Karpas-422 (cell line): ENCODE data around the gene CYP4F22. TPM values are rescaled to one million over a fixed set of nuclear protein-coding genes. Genes with fewer than 3 reads are reported as not detected.

Source experiments
- DNase-seq: peaks from one replicate; pipeline ENCODE4 v3.0.0-alpha.2; 2015
- H2AFZ ChIP-seq: fragments of 200-600 bp; sonication (generic); 2 replicates; pipeline ENCODE4 v1.6.1; 2014; ENCODE audit warnings: antibody characterized with exemption, low read length, mixed read lengths
- H3K27ac ChIP-seq: fragments of 200-600 bp; sonication (generic); 2 replicates; pipeline ENCODE4 v1.5.1; 2014; ENCODE audit warnings: mild to moderate bottlenecking, low read length, moderate library complexity
- H3K27me3 ChIP-seq: fragments of 200-600 bp; sonication (generic); 2 replicates; pipeline ENCODE4 v1.6.1; 2014; ENCODE audit warnings: low read length, mixed read lengths
- H3K36me3 ChIP-seq: fragments of 200-600 bp; sonication (generic); 2 replicates; pipeline ENCODE4 v1.6.1; 2014; ENCODE audit warnings: low read length, mixed read lengths; ENCODE audit not compliant: insufficient read depth
- H3K4me1 ChIP-seq: fragments of 200-600 bp; sonication (generic); 2 replicates; pipeline ENCODE4 v1.6.1; 2014; ENCODE audit warnings: mild to moderate bottlenecking, low read length, mixed read lengths
- H3K4me2 ChIP-seq: fragments of 200-600 bp; sonication (generic); 2 replicates; pipeline ENCODE4 v1.6.1; 2014; ENCODE audit warnings: low read length, low read depth, mild to moderate bottlenecking; ENCODE audit not compliant: poor library complexity, severe bottlenecking
- H3K4me3 ChIP-seq: fragments of 200-600 bp; sonication (generic); 2 replicates; pipeline ENCODE4 v1.5.1; 2014; ENCODE audit warnings: mild to moderate bottlenecking, antibody characterized with exemption, low read length, mixed read lengths
- H3K79me2 ChIP-seq: fragments of 200-600 bp; sonication (generic); 2 replicates; pipeline ENCODE4 v1.6.1; 2014; ENCODE audit warnings: mild to moderate bottlenecking, low read length, mixed read lengths
- H3K9ac ChIP-seq: fragments of 200-600 bp; sonication (generic); 2 replicates; pipeline ENCODE4 v1.6.0; 2014; ENCODE audit warnings: low read length
- H3K9me2 ChIP-seq: fragments of 200-600 bp; sonication (generic), shearing (Covaris generic); replicated peaks from 2 replicates; pipeline ENCODE4 v1.6.0; 2014; ENCODE audit warnings: mild to moderate bottlenecking, low read length, moderate library complexity; ENCODE audit not compliant: insufficient read depth
- H3K9me3 ChIP-seq: fragments of 300-700, 200-600 bp; sonication (generic); 2 replicates; pipeline ENCODE4 v1.6.1; 2014; ENCODE audit warnings: low read length, mixed read lengths
- H4K20me1 ChIP-seq: fragments of 200-600 bp; sonication (generic); 2 replicates; pipeline ENCODE4 v1.6.1; 2014; ENCODE audit warnings: mild to moderate bottlenecking, antibody characterized with exemption, low read length, low read depth; ENCODE audit not compliant: insufficient read depth
- total RNA-seq: library from RNA; depleted of rRNA; stranded (reverse); fragments of >200 nt; shearing (Covaris generic); gene quantifications from 2 replicates; pipeline ENCODE4 v1.2.3, GENCODE V29; 2014; ENCODE audit warnings: low replicate concordance; rRNA removed

The CYP4F22 gene
- total RNA-seq: not detected in 2 replicates

- no peak for DNase-seq
These were observed at the start of gene CYP4F22 for GRCh38 chr19:15508035-15508710. Gene CYP4F22 (plus strand): TSS chr19:15508525. CDS start chr19:15525337, 16,812 bp downstream.

GRCh38 chr19:15461694-15462093 lies 46.6 kb upstream of the CYP4F22 start:
- H3K4me3 ChIP-seq: no peak overlapping the region
- no peaks in the 10 kb centered on the region for H3K79me2 ChIP-seq
- H4K20me1 ChIP-seq: no peaks in the 10 kb centered on the region
- H3K4me2 ChIP-seq: no peak overlapping the region
- H3K36me3 ChIP-seq: no peaks in the 10 kb centered on the region
- H2AFZ ChIP-seq: no peak overlapping the region
- DNase-seq: no peak
- no peaks in the 10 kb centered on the region for H3K9me3 ChIP-seq
- no peaks in the 10 kb centered on the region for H3K9me2 ChIP-seq
- no peak overlapping the region for H3K9ac ChIP-seq
- no peaks in the 10 kb centered on the region for H3K27me3 ChIP-seq
- peaks cover 5% of the 10 kb centered on the region for H3K4me1 ChIP-seq
- H3K27ac ChIP-seq: no peak overlapping the region

More at GRCh38 chr19:15508035-15508710, at the start of gene CYP4F22:
- Histone ChIP-seq H3K4me3 (no peak within 1 kb of the TSS), H4K20me1 (no peaks in the 10 kb centered on the region), H3K4me1 (no peaks in the 10 kb centered on the region), H3K9ac (no peak within 1 kb of the TSS), H3K79me2 (no peaks in the 10 kb centered on the region), H2AFZ (no peak within 1 kb of the TSS), H3K9me2 (no peaks in the 10 kb centered on the region), H3K27me3 (no peaks in the 10 kb centered on the region), H3K36me3 (no peaks in the 10 kb centered on the region), H3K4me2 (no peak within 1 kb of the TSS), H3K27ac (no peak within 1 kb of the TSS), H3K9me3 (no peaks in the 10 kb centered on the region)

- H3K27me3 ChIP-seq: no peaks in the 10 kb centered on the region
- H3K9me2 ChIP-seq: no peaks in the 10 kb centered on the region
- H3K27ac ChIP-seq: peak overlapping the region; percentile 7; the same call in 1 of the 2 replicates
- H3K79me2 ChIP-seq: no peaks in the 10 kb centered on the region
- H3K4me1 ChIP-seq: peaks cover 8% of the 10 kb centered on the region
- no peaks in the 10 kb centered on the region for H3K36me3 ChIP-seq
- no peaks in the 10 kb centered on the region for H4K20me1 ChIP-seq
- peak overlapping the region; percentile 87 for H3K9ac ChIP-seq
- H3K4me3 ChIP-seq: peak overlapping the region; percentile 66
- H3K4me2 ChIP-seq: peak overlapping the region; percentile 66
- no peaks in the 10 kb centered on the region for H3K9me3 ChIP-seq
- peak overlapping the region; percentile 72; the same call in 1 of the 2 replicates for H2AFZ ChIP-seq
- DNase-seq: peak; percentile 84
These were observed 44.4 kb upstream of the CYP4F22 start for GRCh38 chr19:15463861-15464371.

- Histone ChIP-seq H3K27me3 (no peaks in the 10 kb centered on the region), H3K36me3 (no peaks in the 10 kb centered on the region), H3K4me2 (peak within 1 kb of the TSS; percentile 66), H3K9me2 (no peaks in the 10 kb centered on the region), H3K4me3 (peak within 1 kb of the TSS; percentile 66), H3K79me2 (no peaks in the 10 kb centered on the region), H3K9me3 (no peaks in the 10 kb centered on the region), H3K27ac (peak within 1 kb of the TSS; percentile 7; the same call in 1 of the 2 replicates), H4K20me1 (no peaks in the 10 kb centered on the region), H2AFZ (peak within 1 kb of the TSS; percentile 72), H3K4me1 (peaks cover 8% of the 10 kb centered on the region), H3K9ac (peak within 1 kb of the TSS; percentile 87)
- DNase-seq: peak; percentile 64
These were observed 43.6 kb upstream of the CYP4F22 start, which contains the start of gene RASAL3 for GRCh38 chr19:15464394-15465385. Gene RASAL3 (minus strand): TSS chr19:15464544. CDS start chr19:15464358, 186 bp downstream.

- no peaks in the 10 kb centered on the region for H3K36me3 ChIP-seq
- no peak for DNase-seq
- no peaks in the 10 kb centered on the region for H3K27me3 ChIP-seq
- H3K9ac ChIP-seq: no peak overlapping the region
- no peaks in the 10 kb centered on the region for H3K9me2 ChIP-seq
- no peak overlapping the region for H3K4me3 ChIP-seq
- H4K20me1 ChIP-seq: no peaks in the 10 kb centered on the region
- no peak overlapping the region for H3K27ac ChIP-seq
- H3K4me2 ChIP-seq: no peak overlapping the region
- H3K9me3 ChIP-seq: no peaks in the 10 kb centered on the region
- H3K4me1 ChIP-seq: peaks cover 8% of the 10 kb centered on the region
- H2AFZ ChIP-seq: no peak overlapping the region
- no peaks in the 10 kb centered on the region for H3K79me2 ChIP-seq
These were observed 41.2 kb upstream of the CYP4F22 start for GRCh38 chr19:15466851-15467733.

GRCh38 chr19:15467734-15468214 lies 40.6 kb upstream of the CYP4F22 start:
- Histone ChIP-seq H2AFZ (no peak overlapping the region), H3K79me2 (no peaks in the 10 kb centered on the region), H3K27me3 (no peaks in the 10 kb centered on the region), H3K9me3 (no peaks in the 10 kb centered on the region), H3K4me3 (no peak overlapping the region), H3K4me1 (peaks cover 10% of the 10 kb centered on the region), H3K9me2 (no peaks in the 10 kb centered on the region), H3K27ac (no peak overlapping the region), H3K9ac (no peak overlapping the region), H3K4me2 (no peak overlapping the region), H4K20me1 (no peaks in the 10 kb centered on the region), H3K36me3 (no peaks in the 10 kb centered on the region)
- DNase-seq: no peak

GRCh38 chr19:15468675-15469512 lies 39.4 kb upstream of the CYP4F22 start:
- Histone ChIP-seq H3K9me3 (no peaks in the 10 kb centered on the region), H2AFZ (no peak overlapping the region), H3K36me3 (no peaks in the 10 kb centered on the region), H3K9ac (no peak overlapping the region), H3K4me1 (peaks cover 19% of the 10 kb centered on the region), H3K27ac (no peak overlapping the region), H3K79me2 (no peaks in the 10 kb centered on the region), H3K9me2 (no peaks in the 10 kb centered on the region), H3K4me3 (no peak overlapping the region), H3K27me3 (no peaks in the 10 kb centered on the region), H3K4me2 (no peak overlapping the region), H4K20me1 (no peaks in the 10 kb centered on the region)
- no peak for DNase-seq
